Activated CD4-positive, alpha-beta memory T cell treated with anti-CD3 and anti-CD28 coated beads for 36 hours (primary cell): Measurements from ENCODE around the gene DBP. TPM values are rescaled to one million over a fixed set of nuclear protein-coding genes. Genes with fewer than 3 reads are reported as not detected.

ENCODE experiments used
- CTCF ChIA-PET: fragments of 350-600 bp; sonication (Branson Sonifier 250); formaldehyde crosslinking; loops from one replicate; lab custom pipeline; 2021; ENCODE audit warnings: antibody characterized with exemption, inconsistent platforms; lab: Charles Lee
- POLR2A ChIA-PET: fragments of 350-600 bp; sonication (Branson Sonifier 250); formaldehyde crosslinking; loops from one replicate; lab custom pipeline; 2021; ENCODE audit warnings: antibody characterized with exemption; lab: Charles Lee
- DNase-seq: peaks from one replicate; pipeline ENCODE4 v3.0.0-alpha.2; 2020
- H3K27ac Mint-ChIP-seq: one replicate; pipeline ENCODE4 v1.8.0; 2021; ENCODE audit warnings: mixed read lengths
- H3K27me3 Mint-ChIP-seq: one replicate; pipeline ENCODE4 v1.8.0; 2021; ENCODE audit warnings: mixed read lengths
- H3K36me3 Mint-ChIP-seq: one replicate; pipeline ENCODE4 v1.8.0; 2021; ENCODE audit warnings: mixed read lengths
- H3K4me1 Mint-ChIP-seq: one replicate; pipeline ENCODE4 v1.8.0; 2021; ENCODE audit warnings: low read depth, mixed read lengths
- H3K4me3 Mint-ChIP-seq: one replicate; pipeline ENCODE4 v1.8.0; 2021; ENCODE audit warnings: mild to moderate bottlenecking, mixed read lengths
- H3K9me3 Mint-ChIP-seq: one replicate; pipeline ENCODE4 v1.8.0; 2021; ENCODE audit warnings: mixed read lengths
- intact Hi-C: fragments of 100-400 bp; cut with micrococcal nuclease; formaldehyde crosslinking; loops from one replicate; pipeline ENCODE4 v1.15.1; 2023
- total RNA-seq, 2 experiments: library from RNA; stranded (reverse); gene quantifications; one replicate each; pipeline ENCODE4 v1.2.3, GENCODE V29; 2021

Gene DBP
- total RNA-seq, 2 experiments from 2014 or later, result 8.3 to 10.4 TPM

DNA sequence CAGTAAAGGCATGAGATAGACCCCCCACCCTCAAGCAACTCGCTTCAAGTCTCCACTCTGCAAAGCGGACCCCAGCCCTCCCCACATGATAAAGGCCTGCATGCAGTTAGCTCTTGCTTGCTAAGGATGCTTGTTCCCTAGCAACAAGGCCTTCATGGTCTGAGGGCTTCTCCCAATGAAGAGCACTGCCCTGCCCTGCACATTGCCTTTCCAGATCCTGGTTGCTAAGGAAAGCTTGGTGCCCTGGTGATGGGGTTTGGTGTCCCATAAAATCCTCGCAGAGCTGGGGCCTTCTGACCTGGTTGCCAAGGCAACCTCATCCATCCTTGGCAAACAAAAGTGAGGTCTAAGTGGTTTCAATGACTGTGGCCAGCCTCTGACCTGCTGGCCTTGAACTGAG is 6.0 kb downstream of the DBP start:
- ChIA-PET POLR2A (interaction anchor here (0.7 kb wide), 1 partner anchor 12 kb away, joined by 4 read pairs; the partner anchor contains the start of genes RPL18 and SPHK2), CTCF (no interaction called here)
- no peaks in the 10 kb centered on the region for H3K9me3 Mint-ChIP-seq
- H3K4me1 Mint-ChIP-seq, result peaks cover 38% of the 10 kb centered on the region
- intact Hi-C loops, result no loop called here
- H3K27ac Mint-ChIP-seq, result peak overlapping the region; percentile 23
- H3K36me3 Mint-ChIP-seq, result peaks cover 7% of the 10 kb centered on the region
- H3K4me3 Mint-ChIP-seq, result no peak overlapping the region
- DNase-seq, result no peak
- H3K27me3 Mint-ChIP-seq, result no peaks in the 10 kb centered on the region

DNA sequence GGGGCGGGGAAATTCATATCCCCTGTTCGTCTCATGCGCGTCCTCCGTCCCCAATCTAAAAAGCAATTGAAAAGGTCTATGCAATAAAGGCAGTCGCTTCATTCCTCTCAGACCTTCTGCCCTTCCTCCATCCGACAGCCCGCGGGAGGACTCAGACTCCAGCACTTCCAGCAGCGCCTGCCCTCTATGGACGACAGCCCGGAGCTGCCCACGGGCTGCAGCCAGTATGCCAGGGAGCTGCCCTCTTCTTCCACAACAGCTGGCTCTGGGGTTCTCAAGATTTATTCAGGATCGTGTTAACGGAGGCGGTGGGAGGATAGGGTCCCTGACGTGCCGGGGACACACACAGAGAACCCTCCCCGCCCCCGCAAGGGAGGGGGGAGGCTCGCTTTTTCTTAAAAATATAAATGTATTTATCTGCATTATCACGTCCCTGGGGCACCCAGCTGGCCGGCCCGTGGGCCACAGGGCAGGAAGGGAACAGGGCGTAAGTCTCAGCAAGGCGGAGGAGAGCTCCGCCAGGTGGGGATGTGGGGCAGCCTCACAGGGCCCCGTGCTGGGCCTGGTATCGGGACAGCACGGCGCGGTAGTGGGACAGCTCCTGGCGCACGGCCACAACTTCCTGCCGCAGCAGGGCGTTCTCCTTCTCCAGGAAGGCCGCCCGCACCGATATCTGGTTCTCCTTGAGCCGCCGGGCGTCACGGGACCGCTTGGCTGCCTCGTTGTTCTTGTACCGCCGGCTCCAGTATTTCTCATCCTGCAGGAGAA is 6.7 kb downstream of the DBP start:
- no peak overlapping the region for H3K27ac Mint-ChIP-seq
- H3K4me1 Mint-ChIP-seq, result peaks cover 36% of the 10 kb centered on the region
- no peak for DNase-seq
- H3K27me3 Mint-ChIP-seq, result no peaks in the 10 kb centered on the region
- intact Hi-C loops, result no loop called here
- H3K4me3 Mint-ChIP-seq, result no peak overlapping the region
- POLR2A ChIA-PET, result no interaction called here
- H3K36me3 Mint-ChIP-seq, result peaks cover 7% of the 10 kb centered on the region
- CTCF ChIA-PET, result no interaction called here
- no peaks in the 10 kb centered on the region for H3K9me3 Mint-ChIP-seq

- ChIA-PET CTCF (no interaction called here), POLR2A (no interaction called here)
- DNase-seq, result peak; percentile 34
- no peak overlapping the region for H3K27ac Mint-ChIP-seq
- H3K4me1 Mint-ChIP-seq, result peaks cover 37% of the 10 kb centered on the region
- no peaks in the 10 kb centered on the region for H3K27me3 Mint-ChIP-seq
- H3K4me3 Mint-ChIP-seq, result no peak overlapping the region
- H3K36me3 Mint-ChIP-seq, result peaks cover 7% of the 10 kb centered on the region
- no peaks in the 10 kb centered on the region for H3K9me3 Mint-ChIP-seq
- intact Hi-C loops, result no loop called here
Measured at GRCh38 chr19:48629599-48630295, 7.4 kb downstream of the DBP start.

DNA sequence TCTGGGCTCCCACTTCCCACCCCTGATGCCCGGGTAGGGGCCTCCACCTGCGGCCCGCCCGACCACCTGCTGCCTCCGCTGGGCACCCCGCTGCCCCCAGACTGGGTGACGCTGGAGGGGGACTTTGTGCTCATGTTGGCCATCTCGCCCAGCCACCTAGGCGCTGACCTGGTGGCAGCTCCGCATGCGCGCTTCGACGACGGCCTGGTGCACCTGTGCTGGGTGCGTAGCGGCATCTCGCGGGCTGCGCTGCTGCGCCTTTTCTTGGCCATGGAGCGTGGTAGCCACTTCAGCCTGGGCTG is 7.9 kb downstream of the DBP start:
- peaks cover 7% of the 10 kb centered on the region for H3K36me3 Mint-ChIP-seq
- no peaks in the 10 kb centered on the region for H3K9me3 Mint-ChIP-seq
- ChIA-PET POLR2A (no interaction called here), CTCF (no interaction called here)
- H3K27ac Mint-ChIP-seq, result no peak overlapping the region
- intact Hi-C loops, result no loop called here
- no peak for DNase-seq
- H3K4me3 Mint-ChIP-seq, result no peak overlapping the region
- peaks cover 37% of the 10 kb centered on the region for H3K4me1 Mint-ChIP-seq
- H3K27me3 Mint-ChIP-seq, result no peaks in the 10 kb centered on the region

DNA sequence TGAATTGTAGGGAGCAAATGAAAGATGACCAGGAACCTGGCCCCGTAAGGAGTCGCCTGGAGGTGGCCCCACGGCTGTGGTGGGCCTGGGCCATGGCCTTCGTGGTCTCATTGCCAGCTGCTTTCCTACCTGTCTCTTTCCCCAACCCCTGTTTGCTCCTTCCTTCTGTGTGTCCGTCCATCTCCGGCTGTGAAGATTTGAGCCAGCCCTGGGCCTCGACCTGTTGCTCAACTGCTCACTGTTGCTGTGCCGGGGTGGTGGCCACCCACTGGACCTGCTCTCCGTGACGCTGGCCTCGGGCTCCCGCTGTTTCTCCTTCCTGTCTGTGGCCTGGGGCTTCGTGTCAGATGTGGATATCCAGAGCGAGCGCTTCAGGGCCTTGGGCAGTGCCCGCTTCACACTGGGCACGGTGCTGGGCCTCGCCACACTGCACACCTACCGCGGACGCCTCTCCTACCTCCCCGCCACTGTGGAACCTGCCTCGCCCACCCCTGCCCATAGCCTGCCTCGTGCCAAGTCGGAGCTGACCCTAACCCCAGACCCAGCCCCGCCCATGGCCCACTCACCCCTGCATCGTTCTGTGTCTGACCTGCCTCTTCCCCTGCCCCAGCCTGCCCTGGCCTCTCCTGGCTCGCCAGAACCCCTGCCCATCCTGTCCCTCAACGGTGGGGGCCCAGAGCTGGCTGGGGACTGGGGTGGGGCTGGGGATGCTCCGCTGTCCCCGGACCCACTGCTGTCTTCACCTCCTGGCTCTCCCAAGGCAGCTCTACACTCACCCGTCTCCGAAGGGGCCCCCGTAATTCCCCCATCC is 8.5 kb downstream of the DBP start:
- ChIA-PET POLR2A (no interaction called here), CTCF (no interaction called here)
- peaks cover 38% of the 10 kb centered on the region for H3K4me1 Mint-ChIP-seq
- H3K27ac Mint-ChIP-seq, result no peak overlapping the region
- peaks cover 9% of the 10 kb centered on the region for H3K36me3 Mint-ChIP-seq
- no peaks in the 10 kb centered on the region for H3K9me3 Mint-ChIP-seq
- no peak for DNase-seq
- H3K4me3 Mint-ChIP-seq, result no peak overlapping the region
- no peaks in the 10 kb centered on the region for H3K27me3 Mint-ChIP-seq
- intact Hi-C loops, result no loop called here

DNA sequence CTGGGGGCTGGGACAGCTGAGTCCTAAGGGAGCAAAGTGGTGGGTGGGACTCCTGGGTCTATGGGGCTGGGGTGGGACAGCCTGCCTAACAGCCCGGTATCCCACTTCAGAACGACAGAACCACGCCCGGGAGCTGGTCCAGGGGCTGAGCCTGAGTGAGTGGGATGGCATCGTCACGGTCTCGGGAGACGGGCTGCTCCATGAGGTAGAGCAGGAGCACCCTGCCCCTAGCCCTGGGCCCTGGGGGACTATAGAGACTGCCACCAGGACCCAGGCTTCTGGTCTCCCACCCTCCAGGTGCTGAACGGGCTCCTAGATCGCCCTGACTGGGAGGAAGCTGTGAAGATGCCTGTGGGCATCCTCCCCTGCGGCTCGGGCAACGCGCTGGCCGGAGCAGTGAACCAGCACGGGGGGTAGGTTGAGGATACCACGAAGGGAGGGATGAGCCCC is 9.3 kb downstream of the DBP start:
- no peaks in the 10 kb centered on the region for H3K27me3 Mint-ChIP-seq
- H3K4me3 Mint-ChIP-seq, result no peak overlapping the region
- no peak for DNase-seq
- intact Hi-C loops, result no loop called here
- CTCF ChIA-PET, result no interaction called here
- no peaks in the 10 kb centered on the region for H3K9me3 Mint-ChIP-seq
- H3K36me3 Mint-ChIP-seq, result peaks cover 13% of the 10 kb centered on the region
- POLR2A ChIA-PET, result interaction anchor here (1.1 kb wide), 1 partner anchor 9 kb away, joined by 5 read pairs; the partner anchor contains the start of genes RPL18 and SPHK2
- H3K4me1 Mint-ChIP-seq, result peaks cover 38% of the 10 kb centered on the region
- H3K27ac Mint-ChIP-seq, result no peak overlapping the region

DNA sequence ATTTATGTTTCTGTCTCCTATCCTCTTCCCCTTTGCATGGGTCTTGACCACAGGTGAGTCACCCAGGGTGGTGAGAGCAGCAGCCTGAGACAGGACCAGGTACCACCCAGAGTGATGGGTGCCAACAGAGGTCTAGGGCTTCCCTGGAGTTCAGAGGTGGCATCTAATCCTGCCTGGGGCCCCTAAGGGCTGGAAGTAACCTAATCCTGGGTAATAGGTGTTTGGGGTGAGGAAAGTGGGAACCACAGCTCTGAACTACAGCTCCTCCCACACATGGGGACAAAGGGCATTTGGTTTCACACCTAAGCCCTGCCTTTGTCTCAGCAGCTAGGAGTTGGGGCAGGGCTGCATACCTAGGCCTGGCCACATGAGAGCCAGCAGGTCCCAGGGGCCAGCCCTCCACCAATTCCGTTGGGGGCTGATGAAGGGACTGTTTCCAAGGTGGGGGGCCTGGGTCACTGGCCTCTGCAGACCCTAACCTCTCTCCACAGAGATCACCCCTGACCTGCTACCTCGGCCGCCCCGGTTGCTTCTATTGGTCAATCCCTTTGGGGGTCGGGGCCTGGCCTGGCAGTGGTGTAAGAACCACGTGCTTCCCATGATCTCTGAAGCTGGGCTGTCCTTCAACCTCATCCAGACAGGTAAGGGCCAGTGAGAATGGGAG is 9.8 kb downstream of the DBP start:
- Mint-ChIP-seq H3K4me1 (peaks cover 38% of the 10 kb centered on the region), H3K27ac (peak overlapping the region; percentile 51), H3K36me3 (peaks cover 14% of the 10 kb centered on the region), H3K9me3 (no peaks in the 10 kb centered on the region), H3K27me3 (no peaks in the 10 kb centered on the region), H3K4me3 (no peak overlapping the region)
- CTCF ChIA-PET, result no interaction called here
- POLR2A ChIA-PET, result interaction anchor here (1.1 kb wide), 1 partner anchor 8 kb away, joined by 5 read pairs; the partner anchor contains the start of genes RPL18 and SPHK2
- intact Hi-C loops, result no loop called here
- DNase-seq, result peak; percentile 54

- no peaks in the 10 kb centered on the region for H3K27me3 Mint-ChIP-seq
- POLR2A ChIA-PET, result no interaction called here
- H3K9me3 Mint-ChIP-seq, result no peaks in the 10 kb centered on the region
- intact Hi-C loops, result no loop called here
- no peak overlapping the region for H3K4me3 Mint-ChIP-seq
- peaks cover 15% of the 10 kb centered on the region for H3K36me3 Mint-ChIP-seq
- CTCF ChIA-PET, result no interaction called here
- no peak overlapping the region for H3K27ac Mint-ChIP-seq
- peaks cover 41% of the 10 kb centered on the region for H3K4me1 Mint-ChIP-seq
- DNase-seq, result no peak
Measured at GRCh38 chr19:48625891-48626327, 11.3 kb downstream of the DBP start.

GRCh38 chr19:48624791-48625723 is 12.1 kb downstream of the DBP start:
- H3K27me3 Mint-ChIP-seq, result no peaks in the 10 kb centered on the region
- peaks cover 17% of the 10 kb centered on the region for H3K36me3 Mint-ChIP-seq
- intact Hi-C loops, result loop anchor here (1.0 kb wide), 2 partner anchors 9 to 370 kb away; partner anchors contain the start of gene CARD8
- CTCF ChIA-PET, result no interaction called here
- H3K9me3 Mint-ChIP-seq, result no peaks in the 10 kb centered on the region
- peak overlapping the region; percentile 75 for H3K4me3 Mint-ChIP-seq
- DNase-seq, result no peak
- POLR2A ChIA-PET, result interaction anchor here (2.0 kb wide), 1 partner anchor 9 kb away, joined by 8 read pairs; no protein-coding TSS in a partner anchor
- H3K4me1 Mint-ChIP-seq, result peaks cover 45% of the 10 kb centered on the region
- peak overlapping the region; percentile 89 for H3K27ac Mint-ChIP-seq

GRCh38 chr19:48624067-48624594 is 13.0 kb downstream of the DBP start:
- Mint-ChIP-seq H3K36me3 (peaks cover 17% of the 10 kb centered on the region), H3K27me3 (no peaks in the 10 kb centered on the region), H3K4me1 (peaks cover 51% of the 10 kb centered on the region), H3K27ac (peak overlapping the region; percentile 89), H3K9me3 (no peaks in the 10 kb centered on the region), H3K4me3 (peak overlapping the region; percentile 75)
- ChIA-PET CTCF (interaction anchor here (1.2 to 1.3 kb wide), 2 partner anchors 13 to 118 kb away, joined by 3 to 4 read pairs; no protein-coding TSS in a partner anchor), POLR2A (interaction anchor here (1.0 to 2.0 kb wide), 3 partner anchors 9 to 22 kb away, joined by 4 to 8 read pairs (median 5); partner anchors contain the start of genes CA11 and FAM83E)
- peak; percentile 98 for DNase-seq
- intact Hi-C loops, result loop anchor here (1.0 kb wide), 2 partner anchors 10 to 369 kb away; partner anchors contain the start of gene CARD8
